SH-SY5Y (cell line): ENCODE results near the gene METAP2.

Experiments used
- GATA2 ChIP-seq: IDR thresholded peaks from 2 replicates; pipeline ENCODE4 v1.6.1; 2011; ENCODE audit warnings: mild to moderate bottlenecking, low read depth, low read length
- GATA3 ChIP-seq: IDR thresholded peaks from 2 replicates; pipeline ENCODE4 v1.6.1; 2011; ENCODE audit warnings: low read depth, mild to moderate bottlenecking, low read length, moderate library complexity

- TF ChIP-seq GATA2, result no peak
- no peak for TF ChIP-seq GATA3
Measured at GRCh38 chr12:95532851-95533250, 58.9 kb downstream of the METAP2 start.
